Loucy (cell line): ENCODE results near the gene BPHL.

Experiments used
- H2AFZ ChIP-seq: fragments of 200-600 bp; sonication (generic); 2 replicates; pipeline ENCODE4 v1.6.0; 2016; ENCODE audit warnings: antibody characterized with exemption, mild to moderate bottlenecking, low read length, moderate library complexity
- H3F3A ChIP-seq: fragments of 200-600 bp; 2 replicates; pipeline ENCODE4 v1.6.0; 2016; ENCODE audit warnings: antibody characterized with exemption, low read depth, mild to moderate bottlenecking
- H3K27me3 ChIP-seq: fragments of 200-600 bp; sonication (generic); 2 replicates; pipeline ENCODE4 v1.6.1; 2014; ENCODE audit warnings: low read length, mild to moderate bottlenecking; ENCODE audit not compliant: insufficient read depth, poor library complexity, severe bottlenecking
- H3K36me3 ChIP-seq: fragments of 200-600 bp; sonication (generic); 2 replicates; pipeline ENCODE4 v1.6.1; 2016; ENCODE audit warnings: low read length; ENCODE audit not compliant: insufficient read depth
- H3K4me1 ChIP-seq: fragments of 200-600 bp; sonication (generic); 2 replicates; pipeline ENCODE4 v1.5.1; 2014; ENCODE audit warnings: low read length, mild to moderate bottlenecking; ENCODE audit not compliant: insufficient read depth, poor library complexity, severe bottlenecking
- H3K4me2 ChIP-seq: fragments of 200-600 bp; sonication (generic); 2 replicates; pipeline ENCODE4 v1.6.0; 2014; ENCODE audit warnings: antibody characterized with exemption, low read length, low read depth, mild to moderate bottlenecking; ENCODE audit not compliant: poor library complexity, severe bottlenecking
- H3K4me3 ChIP-seq: fragments of 200-600 bp; sonication (generic); 2 replicates; pipeline ENCODE4 v1.5.1; 2014; ENCODE audit warnings: low read length, mild to moderate bottlenecking, mixed read lengths; ENCODE audit not compliant: poor library complexity, severe bottlenecking
- H3K79me2 ChIP-seq: fragments of 200-600 bp; sonication (generic); 2 replicates; pipeline ENCODE4 v1.6.1; 2014; ENCODE audit warnings: low read length; ENCODE audit not compliant: insufficient read depth
- H3K9ac ChIP-seq: fragments of 200-600 bp; sonication (generic); 2 replicates; pipeline ENCODE4 v1.6.0; 2014; ENCODE audit warnings: mild to moderate bottlenecking, low read depth, low read length, moderate library complexity; ENCODE audit not compliant: poor library complexity, severe bottlenecking
- H3K9me2 ChIP-seq: fragments of 200-600 bp; sonication (generic); replicated peaks from 2 replicates; pipeline ENCODE4 v1.6.1; 2016; ENCODE audit warnings: low read depth, low read length, mixed read lengths
- H3K9me3 ChIP-seq: fragments of 200-600 bp; sonication (generic); 2 replicates; pipeline ENCODE4 v1.6.1; 2014; ENCODE audit warnings: mild to moderate bottlenecking, antibody characterized with exemption, low read length, low read depth; ENCODE audit not compliant: insufficient read depth
- H4K20me1 ChIP-seq: fragments of 200-600 bp; sonication (generic); 2 replicates; pipeline ENCODE4 v1.6.0; 2014; ENCODE audit warnings: antibody characterized with exemption, low read length, mild to moderate bottlenecking; ENCODE audit not compliant: insufficient read depth, poor library complexity, severe bottlenecking
- CTCF ChIP-seq: fragments of 200-600 bp; sonication (generic); conservative IDR thresholded peaks from 2 replicates; pipeline ENCODE4 v1.5.1; 2014; ENCODE audit warnings: mild to moderate bottlenecking, antibody characterized with exemption, low read length
- EZH2phosphoT487 ChIP-seq: fragments of 200-600 bp; IDR thresholded peaks from 2 replicates; pipeline ENCODE4 v1.6.1; 2018; ENCODE audit warnings: antibody characterized with exemption, mild to moderate bottlenecking, moderate library complexity, borderline replicate concordance

The BPHL gene

GRCh38 chr6:3118353-3119039 lies at the start of gene BPHL:
Gene BPHL, plus strand, starts transcription at chr6:3118711. Its CDS starts 30 bp downstream, at chr6:3118741.
- TF ChIP-seq EZH2phosphoT487 (no peak), CTCF (no peak)
- H3K4me1 ChIP-seq: peaks cover 16% of the 10 kb centered on the region
- H3K9me2 ChIP-seq: no peaks in the 10 kb centered on the region
- no peaks in the 10 kb centered on the region for H3F3A ChIP-seq
- no peaks in the 10 kb centered on the region for H4K20me1 ChIP-seq
- H3K36me3 ChIP-seq: peaks cover 11% of the 10 kb centered on the region; the same call in 1 of the 2 replicates
- peaks cover 7% of the 10 kb centered on the region for H3K79me2 ChIP-seq
- H3K4me2 ChIP-seq: peak within 1 kb of the TSS; percentile 96
- no peaks in the 10 kb centered on the region for H3K9me3 ChIP-seq
- peak within 1 kb of the TSS; percentile 88 for H3K4me3 ChIP-seq
- H3K27me3 ChIP-seq: no peaks in the 10 kb centered on the region
- H3K9ac ChIP-seq: peak within 1 kb of the TSS; percentile 91
- H2AFZ ChIP-seq: peak within 1 kb of the TSS; percentile 99

GRCh38 chr6:3071568-3071967 lies 46.9 kb upstream of the BPHL start:
- Histone ChIP-seq H2AFZ (no peak overlapping the region), H3K4me3 (peak overlapping the region; percentile 22), H3K36me3 (no peaks in the 10 kb centered on the region; the same call in 1 of the 2 replicates), H3K4me2 (peak overlapping the region; percentile 74), H3K27me3 (no peaks in the 10 kb centered on the region), H3F3A (peaks cover 6% of the 10 kb centered on the region), H4K20me1 (peaks cover 42% of the 10 kb centered on the region), H3K9me2 (no peaks in the 10 kb centered on the region), H3K4me1 (peaks cover 37% of the 10 kb centered on the region), H3K79me2 (peaks cover 83% of the 10 kb centered on the region), H3K9ac (peak overlapping the region; percentile 13), H3K9me3 (no peaks in the 10 kb centered on the region)
- TF ChIP-seq CTCF (no peak), EZH2phosphoT487 (no peak)

- peaks cover 11% of the 10 kb centered on the region; the same call in 1 of the 2 replicates for H3K36me3 ChIP-seq
- peaks cover 42% of the 10 kb centered on the region for H4K20me1 ChIP-seq
- H3K9me2 ChIP-seq: no peaks in the 10 kb centered on the region
- TF ChIP-seq EZH2phosphoT487: no peak
- no peak for TF ChIP-seq CTCF
- H3F3A ChIP-seq: peaks cover 4% of the 10 kb centered on the region; the same call in 1 of the 2 replicates
- peaks cover 37% of the 10 kb centered on the region for H3K4me1 ChIP-seq
- peaks cover 85% of the 10 kb centered on the region for H3K79me2 ChIP-seq
- no peaks in the 10 kb centered on the region for H3K27me3 ChIP-seq
- H3K4me2 ChIP-seq: no peak overlapping the region
- H2AFZ ChIP-seq: no peak overlapping the region
- H3K9me3 ChIP-seq: no peaks in the 10 kb centered on the region
- no peak overlapping the region for H3K4me3 ChIP-seq
- H3K9ac ChIP-seq: no peak overlapping the region
Observed at GRCh38 chr6:3072798-3073197, 45.7 kb upstream of the BPHL start.
